HEK293T (cell line): ENCODE measurements around the gene MYOZ3.

Experiments
- CTCF ChIA-PET: fragments of 350-600 bp; formaldehyde crosslinking; extraction: SDS; loops from one replicate; lab custom pipeline; 2021; ENCODE audit warnings: antibody characterized with exemption, inconsistent platforms; lab: Yijun Ruan, JAX
- POLR2A ChIA-PET: fragments of 350-600 bp; formaldehyde crosslinking; extraction: SDS; loops from one replicate; lab custom pipeline; 2020; ENCODE audit warnings: antibody characterized with exemption, inconsistent platforms; lab: Yijun Ruan, JAX
- DNase-seq: peaks from one replicate; pipeline ENCODE4 v3.0.0; 2012; ENCODE audit warnings: mixed read lengths; ENCODE audit errors: extremely low spot score
- ARNT ChIP-seq: fragments of 450-650 bp; IDR thresholded peaks from 2 replicates; pipeline ENCODE4 v1.6.1; 2017; ENCODE audit warnings: mild to moderate bottlenecking
- BHLHE40 ChIP-seq: fragments of 450-650 bp; IDR thresholded peaks from 2 replicates; pipeline ENCODE4 v1.6.1; 2016; ENCODE audit warnings: mild to moderate bottlenecking, moderate library complexity, borderline replicate concordance
- CTBP1 ChIP-seq: fragments of 450-650 bp; IDR thresholded peaks from 2 replicates; pipeline ENCODE4 v1.6.1; 2016; ENCODE audit warnings: borderline replicate concordance
- ELF4 ChIP-seq: fragments of 450-650 bp; IDR thresholded peaks from 2 replicates; pipeline ENCODE4 v1.6.1; 2017; ENCODE audit warnings: antibody characterized with exemption
- FOXA1 ChIP-seq: fragments of 450-650 bp; IDR thresholded peaks from 2 replicates; pipeline ENCODE4 v1.6.1; 2016; ENCODE audit warnings: mild to moderate bottlenecking
- FOXK2 ChIP-seq: fragments of 450-650 bp; IDR thresholded peaks from 2 replicates; pipeline ENCODE4 v1.6.1; 2016; ENCODE audit warnings: mild to moderate bottlenecking
- FOXM1 ChIP-seq: fragments of 450-650 bp; IDR thresholded peaks from 2 replicates; pipeline ENCODE4 v1.6.1; 2017; ENCODE audit warnings: mild to moderate bottlenecking, borderline replicate concordance
- HDGF ChIP-seq: fragments of 450-650 bp; IDR thresholded peaks from 2 replicates; pipeline ENCODE4 v1.6.1; 2017; ENCODE audit warnings: antibody characterized with exemption, borderline replicate concordance
- L3MBTL2 ChIP-seq: fragments of 450-650 bp; conservative IDR thresholded peaks from 2 replicates; pipeline ENCODE4 v1.6.1; 2016; ENCODE audit warnings: mild to moderate bottlenecking
- LEF1 ChIP-seq: fragments of 450-650 bp; IDR thresholded peaks from 2 replicates; pipeline ENCODE4 v1.6.1; 2017; ENCODE audit warnings: mild to moderate bottlenecking, borderline replicate concordance
- NFRKB ChIP-seq: fragments of 450-650 bp; IDR thresholded peaks from 2 replicates; pipeline ENCODE4 v1.6.1; 2016; ENCODE audit warnings: mild to moderate bottlenecking, moderate library complexity
- SP1 ChIP-seq: fragments of 450-650 bp; IDR thresholded peaks from 2 replicates; pipeline ENCODE4 v1.6.1; 2017
- TARDBP ChIP-seq: fragments of 450-650 bp; IDR thresholded peaks from 2 replicates; pipeline ENCODE4 v1.6.1; 2016
- ZNF384 ChIP-seq: fragments of 450-650 bp; IDR thresholded peaks from 2 replicates; pipeline ENCODE4 v1.6.1; 2016
- TF ChIP-seq, protein P1 (sequence below): fragments of 450-650 bp; IDR thresholded peaks from 2 replicates; pipeline ENCODE4 v1.6.1; 2016

The MYOZ3 gene

DNA sequence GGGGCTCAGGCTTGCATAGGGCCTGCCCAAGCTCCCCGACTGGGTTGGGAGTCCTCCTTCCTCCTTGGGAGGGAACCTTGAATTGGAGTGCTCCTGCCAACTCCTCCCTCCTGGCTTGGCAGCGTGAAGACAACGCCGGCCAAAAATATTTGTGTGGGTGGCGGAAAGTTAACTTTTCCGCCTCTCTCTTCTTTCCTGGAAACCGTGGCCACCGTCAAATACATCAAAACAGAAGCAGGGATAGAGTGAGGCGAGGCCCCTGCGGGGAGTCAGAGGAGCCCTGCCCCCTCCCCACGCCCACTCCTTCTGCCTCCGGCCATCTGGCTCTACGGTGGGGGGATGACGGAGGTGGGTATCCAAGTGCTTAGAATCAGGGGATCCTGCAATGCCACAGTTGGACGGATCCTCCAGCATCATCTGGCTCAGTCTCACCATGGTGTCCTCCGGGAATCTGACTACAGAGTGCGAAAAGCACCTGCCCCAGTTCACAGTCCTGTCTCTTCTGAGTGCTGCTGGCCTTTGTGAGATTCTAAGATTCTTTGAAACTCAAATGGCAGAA is 45.8 kb upstream of the MYOZ3 start:
- CTCF ChIA-PET: interaction anchor here (1.1 kb wide), 2 partner anchors 35 to 85 kb away, joined by 3 read pairs; no protein-coding TSS in a partner anchor
- no peak for DNase-seq
- POLR2A ChIA-PET: no interaction called here
- no peak for TF ChIP-seq ELF4

DNA sequence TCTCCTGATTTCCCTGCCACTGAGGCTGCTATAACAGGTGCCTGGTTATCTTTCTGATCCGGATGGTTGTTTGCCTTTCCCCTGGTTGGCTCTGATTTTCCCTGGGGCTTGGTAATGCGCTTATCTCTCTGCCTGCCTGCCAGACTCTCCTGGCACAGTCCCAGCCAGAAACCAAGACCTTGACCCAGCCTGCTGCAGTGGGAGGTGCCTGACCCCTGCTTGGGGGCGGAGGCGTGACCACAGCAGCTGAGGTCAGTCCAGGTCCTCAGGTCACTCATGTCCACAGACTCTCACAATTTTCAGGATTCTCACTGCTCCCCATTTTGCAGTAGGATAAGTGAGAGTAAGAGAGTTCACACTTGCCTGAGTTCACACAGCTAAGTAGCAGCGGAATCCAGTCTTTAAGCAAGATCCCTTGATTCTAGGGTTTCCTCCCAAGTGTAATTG is 45.0 kb upstream of the MYOZ3 start:
- no peak for DNase-seq
- POLR2A ChIA-PET: no interaction called here
- TF ChIP-seq NFRKB (no peak), LEF1 (no peak), FOXA1 (no peak), CTBP1 (no peak), TARDBP (no peak)
- CTCF ChIA-PET: interaction anchor here (0.7 kb wide), 1 partner anchor 194 kb away, joined by 3 read pairs; no protein-coding TSS in a partner anchor

DNA sequence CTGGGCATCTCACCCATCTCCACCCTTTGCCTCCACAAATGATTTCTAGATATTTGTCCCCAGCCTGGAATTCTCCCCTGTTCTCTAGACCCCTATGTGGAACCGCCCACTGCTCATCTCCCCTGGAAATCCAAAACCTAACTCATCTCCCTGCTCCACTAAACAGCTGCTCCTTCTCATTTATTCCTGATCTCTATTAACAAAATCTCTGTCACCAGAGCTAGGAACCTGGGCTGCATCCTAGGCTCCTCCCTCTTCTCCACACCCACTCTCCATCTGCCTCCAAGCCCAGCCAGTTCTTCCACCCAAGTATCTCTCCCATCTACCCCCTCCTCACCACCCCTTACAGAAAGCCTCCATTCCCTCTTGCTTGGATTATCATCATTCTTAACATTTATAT is 44.5 kb upstream of the MYOZ3 start:
- TF ChIP-seq, protein P1, sequence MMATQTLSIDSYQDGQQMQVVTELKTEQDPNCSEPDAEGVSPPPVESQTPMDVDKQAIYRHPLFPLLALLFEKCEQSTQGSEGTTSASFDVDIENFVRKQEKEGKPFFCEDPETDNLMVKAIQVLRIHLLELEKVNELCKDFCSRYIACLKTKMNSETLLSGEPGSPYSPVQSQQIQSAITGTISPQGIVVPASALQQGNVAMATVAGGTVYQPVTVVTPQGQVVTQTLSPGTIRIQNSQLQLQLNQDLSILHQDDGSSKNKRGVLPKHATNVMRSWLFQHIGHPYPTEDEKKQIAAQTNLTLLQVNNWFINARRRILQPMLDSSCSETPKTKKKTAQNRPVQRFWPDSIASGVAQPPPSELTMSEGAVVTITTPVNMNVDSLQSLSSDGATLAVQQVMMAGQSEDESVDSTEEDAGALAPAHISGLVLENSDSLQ: no peak
- no peak for TF ChIP-seq L3MBTL2
- TF ChIP-seq NFRKB: no peak
- no peak for TF ChIP-seq TARDBP
- ChIA-PET CTCF (interaction anchor here (0.7 kb wide), 1 partner anchor 195 kb away, joined by 3 read pairs; no protein-coding TSS in a partner anchor), POLR2A (no interaction called here)
- DNase-seq: no peak

DNA sequence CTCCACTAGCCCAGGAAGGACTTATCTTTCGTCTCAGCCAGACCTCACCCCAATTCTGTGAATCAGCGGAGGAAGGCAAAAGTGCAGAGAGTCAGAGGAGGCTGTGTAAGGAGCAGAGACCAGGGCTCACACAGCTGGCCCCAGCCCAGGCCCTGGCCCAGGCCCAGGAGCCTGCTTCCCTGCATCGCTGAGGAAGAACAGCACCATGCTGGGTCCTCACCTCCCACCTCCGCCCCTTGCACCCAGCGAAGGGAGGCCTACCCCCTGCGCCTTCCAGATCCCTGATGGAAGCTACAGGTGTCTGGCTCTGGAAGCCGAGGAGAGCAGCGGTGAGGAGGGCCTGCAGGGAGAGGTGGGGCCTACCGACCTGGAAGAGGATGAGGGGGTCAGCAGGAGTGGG is 42.9 kb upstream of the MYOZ3 start:
- CTCF ChIA-PET: no interaction called here
- TF ChIP-seq LEF1: no peak
- TF ChIP-seq CTBP1: no peak
- TF ChIP-seq, protein P1: no peak
- no peak for TF ChIP-seq TARDBP
- no peak for DNase-seq
- POLR2A ChIA-PET: no interaction called here

DNA sequence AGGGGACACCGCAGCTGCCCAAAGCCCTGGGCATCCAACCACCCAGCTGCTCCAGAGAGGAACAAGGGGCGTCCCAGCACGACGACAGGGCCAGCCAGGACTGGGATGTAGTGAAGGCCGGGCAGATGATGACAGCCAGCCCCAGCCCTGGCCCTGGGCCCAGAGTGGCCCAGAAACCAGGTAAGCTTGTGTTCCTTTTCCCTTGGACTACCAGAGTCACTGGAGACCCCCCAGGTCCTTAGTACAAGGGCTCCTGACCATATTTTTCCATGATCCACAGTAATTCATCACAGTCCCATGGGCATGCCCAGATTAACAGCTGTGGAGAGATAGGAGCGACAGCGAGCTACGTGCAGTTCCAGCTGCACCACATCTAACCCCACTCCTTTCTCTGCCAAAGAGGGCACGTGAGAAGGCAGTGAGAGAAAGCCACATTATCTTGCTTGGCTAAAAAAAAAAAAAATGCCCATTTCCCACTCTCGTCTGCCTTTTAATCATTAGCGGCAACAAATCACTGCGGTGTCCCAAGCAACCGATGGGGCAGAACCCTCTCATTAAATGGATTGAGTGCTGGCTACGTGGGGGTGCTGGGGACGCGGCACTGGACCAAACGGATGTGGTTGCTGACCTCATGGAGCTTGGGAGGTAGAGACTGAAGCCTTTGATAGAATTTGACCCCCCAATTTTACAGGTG is 42.3 kb upstream of the MYOZ3 start:
- ChIA-PET POLR2A (interaction anchor here (1.5 kb wide), 1 partner anchor 13 kb away, joined by 4 read pairs; no protein-coding TSS in a partner anchor), CTCF (no interaction called here)
- no peak for TF ChIP-seq FOXA1
- no peak for TF ChIP-seq ARNT
- no peak for TF ChIP-seq LEF1
- TF ChIP-seq BHLHE40: no peak
- no peak for TF ChIP-seq SP1
- TF ChIP-seq TARDBP: no peak
- no peak for TF ChIP-seq L3MBTL2
- TF ChIP-seq FOXK2: no peak
- TF ChIP-seq, protein P1: no peak
- TF ChIP-seq HDGF: no peak
- no peak for TF ChIP-seq FOXM1
- no peak for TF ChIP-seq ZNF384
- TF ChIP-seq CTBP1: no peak
- DNase-seq: no peak

DNA sequence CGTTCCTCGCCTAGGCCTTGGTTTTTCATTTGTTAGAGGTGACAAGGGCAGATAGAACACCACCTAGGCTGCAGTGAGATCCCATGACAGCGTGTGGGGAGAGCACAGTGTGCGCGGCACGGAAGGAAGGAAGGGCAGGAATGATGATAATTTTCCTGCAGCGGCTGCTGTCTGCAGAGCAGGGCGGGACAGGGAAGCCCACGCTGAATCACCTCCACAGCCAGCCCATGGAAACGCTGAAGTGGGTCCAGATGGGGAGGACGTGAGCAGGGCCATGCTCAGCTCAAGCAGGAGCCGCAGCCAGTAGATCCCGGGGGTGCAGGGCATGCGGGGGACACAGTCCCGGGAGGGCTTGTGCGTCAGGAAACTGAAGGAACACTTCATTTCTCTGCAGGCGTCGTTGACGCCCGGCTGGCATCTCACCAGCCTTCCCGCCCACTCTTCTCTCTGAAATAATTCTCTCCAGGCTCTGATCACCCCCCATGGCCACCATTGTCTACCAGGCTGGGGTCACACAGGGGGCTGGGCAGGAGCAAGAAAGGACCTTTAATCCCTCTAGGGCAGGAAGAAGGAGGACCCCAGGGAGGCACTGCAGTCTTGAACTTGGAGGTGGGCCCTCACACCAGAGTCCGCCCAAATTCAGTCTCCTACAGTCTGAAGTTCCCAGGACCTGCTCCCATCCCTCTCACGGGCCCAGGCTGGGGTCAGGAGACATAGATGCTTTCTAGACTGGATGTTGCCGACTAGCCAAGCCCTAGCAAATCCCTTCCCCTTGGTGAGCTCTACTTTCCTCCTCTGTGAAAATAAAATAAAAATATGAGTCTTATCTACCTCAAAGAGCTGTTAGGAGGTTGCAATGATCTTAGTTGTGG is 41.5 kb upstream of the MYOZ3 start:
- DNase-seq: no peak
- ChIA-PET POLR2A (interaction anchor here (1.5 kb wide), 1 partner anchor 14 kb away, joined by 4 read pairs; no protein-coding TSS in a partner anchor), CTCF (interaction anchor here (0.6 kb wide), 2 partner anchors 9 to 12 kb away, joined by 3 read pairs; no protein-coding TSS in a partner anchor)
- no peak for TF ChIP-seq CTBP1
- TF ChIP-seq L3MBTL2: no peak

DNA sequence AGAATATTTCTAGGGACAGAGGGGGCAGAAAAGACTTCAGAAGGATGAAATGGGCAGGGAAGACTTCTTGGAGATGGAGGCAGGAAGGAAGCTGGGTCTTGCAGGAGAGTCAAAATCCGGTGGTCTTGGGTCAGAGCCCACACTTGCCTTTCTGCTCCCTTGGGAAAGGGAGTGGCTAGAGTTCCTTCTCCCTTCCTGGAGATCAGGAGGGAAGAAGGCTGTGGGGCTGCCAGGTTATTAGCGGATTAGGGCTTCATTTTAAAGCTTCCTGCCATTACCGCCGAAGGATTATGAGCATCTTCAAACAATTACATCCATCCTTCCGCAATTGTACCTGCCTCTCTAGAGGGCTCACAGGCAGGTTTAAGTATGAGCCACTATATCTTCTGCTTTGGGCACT is 39.8 kb upstream of the MYOZ3 start:
- ChIA-PET POLR2A (no interaction called here), CTCF (no interaction called here)
- no peak for TF ChIP-seq FOXM1
- no peak for TF ChIP-seq ARNT
- TF ChIP-seq FOXK2: no peak
- no peak for TF ChIP-seq TARDBP
- no peak for DNase-seq
